WI38 (cell line): ENCODE results near the gene ZNF423.

Experiments
- H3K4me3 ChIP-seq: 2 replicates; pipeline ENCODE4 v1.5.1; 2011; ENCODE audit warnings: low read depth, mild to moderate bottlenecking, control low read depth, low read length
- TF ChIP-seq, protein P1 (sequence below): IDR thresholded peaks from 2 replicates; pipeline ENCODE4 v1.5.1; 2012; ENCODE audit warnings: low read depth, mild to moderate bottlenecking, control low read depth, low read length

Gene ZNF423

GRCh38 chr16:49442805-49443204, 413.1 kb downstream of the ZNF423 start:
- no peak overlapping the region for H3K4me3 ChIP-seq
- TF ChIP-seq, protein P1, sequence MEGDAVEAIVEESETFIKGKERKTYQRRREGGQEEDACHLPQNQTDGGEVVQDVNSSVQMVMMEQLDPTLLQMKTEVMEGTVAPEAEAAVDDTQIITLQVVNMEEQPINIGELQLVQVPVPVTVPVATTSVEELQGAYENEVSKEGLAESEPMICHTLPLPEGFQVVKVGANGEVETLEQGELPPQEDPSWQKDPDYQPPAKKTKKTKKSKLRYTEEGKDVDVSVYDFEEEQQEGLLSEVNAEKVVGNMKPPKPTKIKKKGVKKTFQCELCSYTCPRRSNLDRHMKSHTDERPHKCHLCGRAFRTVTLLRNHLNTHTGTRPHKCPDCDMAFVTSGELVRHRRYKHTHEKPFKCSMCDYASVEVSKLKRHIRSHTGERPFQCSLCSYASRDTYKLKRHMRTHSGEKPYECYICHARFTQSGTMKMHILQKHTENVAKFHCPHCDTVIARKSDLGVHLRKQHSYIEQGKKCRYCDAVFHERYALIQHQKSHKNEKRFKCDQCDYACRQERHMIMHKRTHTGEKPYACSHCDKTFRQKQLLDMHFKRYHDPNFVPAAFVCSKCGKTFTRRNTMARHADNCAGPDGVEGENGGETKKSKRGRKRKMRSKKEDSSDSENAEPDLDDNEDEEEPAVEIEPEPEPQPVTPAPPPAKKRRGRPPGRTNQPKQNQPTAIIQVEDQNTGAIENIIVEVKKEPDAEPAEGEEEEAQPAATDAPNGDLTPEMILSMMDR = no peak

DNA sequence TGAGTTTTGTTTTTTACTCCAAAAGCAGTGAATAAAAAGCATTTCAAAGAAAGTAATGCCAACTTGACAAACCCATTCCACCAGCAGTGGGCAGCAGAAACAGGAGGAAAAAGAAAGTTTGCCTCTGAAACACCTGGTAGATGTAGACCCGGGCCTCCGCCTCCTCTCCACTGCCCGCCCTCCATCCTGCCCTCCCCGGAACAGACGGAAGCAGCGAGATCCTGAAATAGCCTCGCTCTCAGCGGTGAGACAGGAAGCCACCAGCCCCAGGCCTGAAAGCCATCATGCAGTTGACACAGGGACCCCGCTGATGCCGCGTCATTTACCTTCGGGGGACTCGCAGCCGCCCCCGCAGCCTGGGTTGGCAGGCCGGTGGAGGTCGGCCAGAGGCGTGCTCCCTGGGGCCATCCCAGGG, 414.5 kb downstream of the ZNF423 start:
- TF ChIP-seq, protein P1 = no peak
- H3K4me3 ChIP-seq = no peak overlapping the region

DNA sequence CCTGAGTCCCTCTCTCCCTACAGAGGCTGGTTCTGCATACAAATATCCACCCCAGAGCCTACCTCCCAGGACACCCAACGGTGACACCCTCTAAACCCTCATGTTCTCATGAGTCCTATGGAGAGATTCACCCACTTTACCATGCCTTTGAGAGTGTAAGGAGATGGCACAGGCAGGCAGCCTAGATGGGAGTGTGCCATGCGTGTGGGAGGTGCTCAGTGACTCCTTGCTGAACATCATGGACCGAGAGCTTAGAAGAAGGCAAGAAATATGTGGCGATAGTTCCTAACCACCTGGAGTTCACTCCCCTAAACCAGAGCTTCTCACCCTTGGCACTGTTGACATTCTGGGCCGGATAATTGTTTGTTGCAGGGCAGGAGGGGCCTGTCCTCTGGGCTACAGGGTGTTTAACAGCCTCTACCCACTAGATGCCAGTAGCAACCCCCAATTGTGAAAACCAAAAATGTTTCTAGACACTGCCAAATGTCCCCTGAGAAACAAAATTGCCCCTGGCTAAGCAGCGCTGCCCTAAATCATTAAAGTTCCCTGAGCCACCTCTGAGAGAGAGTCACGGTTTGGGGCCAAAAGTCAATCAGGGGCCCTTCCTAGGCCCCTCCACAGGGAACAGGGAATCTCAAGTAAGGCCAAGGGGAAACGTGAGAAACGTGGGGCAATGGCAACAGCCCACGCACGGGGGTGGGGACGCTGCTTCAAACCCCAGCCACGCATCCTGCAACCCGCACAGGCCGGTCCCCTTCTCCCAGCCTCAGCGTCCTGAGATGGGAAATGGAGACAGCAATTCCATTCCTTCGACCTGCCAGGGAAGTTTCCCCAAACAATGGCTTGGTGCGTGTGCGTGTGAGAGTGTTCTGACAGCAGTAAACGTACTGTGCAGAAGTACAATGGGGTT, 415.5 kb downstream of the ZNF423 start:
- no peak overlapping the region for H3K4me3 ChIP-seq
- TF ChIP-seq, protein P1 = no peak

GRCh38 chr16:49439676-49440075, 416.2 kb downstream of the ZNF423 start:
- TF ChIP-seq, protein P1 = no peak
- no peak overlapping the region for H3K4me3 ChIP-seq

DNA sequence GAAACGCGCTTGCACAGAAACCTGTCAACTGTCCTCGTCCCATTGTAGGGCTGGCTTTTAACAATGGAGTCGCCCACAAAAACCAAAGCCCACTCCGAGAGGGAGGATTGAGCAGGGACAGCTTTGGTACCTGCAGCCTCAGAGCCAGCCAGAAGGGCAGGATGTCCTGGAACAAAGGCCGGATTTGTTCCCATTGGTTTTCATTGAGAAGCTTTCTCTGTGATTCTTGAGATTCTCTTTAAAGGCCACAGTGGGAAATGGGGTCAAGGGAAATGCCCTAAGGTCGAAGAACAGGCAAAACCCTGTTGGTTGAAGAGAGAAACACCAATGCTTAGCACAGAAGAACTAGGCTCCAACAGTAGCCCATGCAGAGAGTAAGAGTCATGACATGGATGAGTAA, 416.9 kb downstream of the ZNF423 start:
- no peak overlapping the region for H3K4me3 ChIP-seq
- TF ChIP-seq, protein P1 = no peak
